Calu3 (cell line): Measurements from ENCODE around the gene DNAJC15. TPM values are rescaled to one million over a fixed set of nuclear protein-coding genes. Genes with fewer than 3 reads are reported as not detected.

ENCODE experiments used
- BruUV-seq: library from RNA; stranded (reverse); fragments of 400-500 nt; replicated peaks from 2 replicates; lab custom pipeline; 2021; lab: Mats Ljungman, UMichigan
- CTCF ChIA-PET: fragments of 300-600 bp; sonication (Branson Sonifier 250); formaldehyde crosslinking; loops from one replicate; lab custom pipeline; 2022; ENCODE audit warnings: antibody characterized with exemption; lab: Charles Lee
- DNase-seq: peaks from one replicate; pipeline ENCODE4 v3.0.0; 2022
- H3K27ac Mint-ChIP-seq: one replicate; pipeline ENCODE4 v1.8.0; 2022; ENCODE audit warnings: mixed read lengths; ENCODE audit not compliant: unreplicated experiment
- H3K27me3 Mint-ChIP-seq: one replicate; pipeline ENCODE4 v1.8.0; 2022; ENCODE audit warnings: mixed read lengths; ENCODE audit not compliant: unreplicated experiment
- H3K36me3 Mint-ChIP-seq: one replicate; pipeline ENCODE4 v1.8.0; 2022; ENCODE audit warnings: mild to moderate bottlenecking, moderate library complexity, mixed read lengths; ENCODE audit not compliant: insufficient read depth, unreplicated experiment
- H3K4me1 Mint-ChIP-seq: one replicate; pipeline ENCODE4 v1.8.0; 2022; ENCODE audit warnings: mild to moderate bottlenecking, low read depth, mixed read lengths; ENCODE audit not compliant: unreplicated experiment
- H3K4me3 Mint-ChIP-seq: one replicate; pipeline ENCODE4 v1.8.0; 2022; ENCODE audit warnings: mild to moderate bottlenecking, low read depth, moderate library complexity, mixed read lengths; ENCODE audit not compliant: unreplicated experiment
- H3K9me3 Mint-ChIP-seq: one replicate; pipeline ENCODE4 v1.8.0; 2022; ENCODE audit warnings: low read depth, mixed read lengths; ENCODE audit not compliant: unreplicated experiment
- intact Hi-C: fragments of 100-400 bp; cut with micrococcal nuclease; formaldehyde crosslinking; loops from one replicate; pipeline ENCODE4 v1.10.0; 2022; ENCODE audit not compliant: unreplicated experiment
- total RNA-seq: library from RNA; stranded (reverse); gene quantifications from 2 replicates; pipeline ENCODE4 v1.2.3, GENCODE V29; 2022
- TF ChIP-seq, protein P1 (sequence below): fragments of 200-600 bp; IDR thresholded peaks from one replicate; pipeline ENCODE4 v1.8.0; 2022; ENCODE audit warnings: antibody characterized with exemption; ENCODE audit not compliant: unreplicated experiment

Gene DNAJC15
- total RNA-seq, 1 experiment from 2014 or later, result 13.1 TPM

DNA sequence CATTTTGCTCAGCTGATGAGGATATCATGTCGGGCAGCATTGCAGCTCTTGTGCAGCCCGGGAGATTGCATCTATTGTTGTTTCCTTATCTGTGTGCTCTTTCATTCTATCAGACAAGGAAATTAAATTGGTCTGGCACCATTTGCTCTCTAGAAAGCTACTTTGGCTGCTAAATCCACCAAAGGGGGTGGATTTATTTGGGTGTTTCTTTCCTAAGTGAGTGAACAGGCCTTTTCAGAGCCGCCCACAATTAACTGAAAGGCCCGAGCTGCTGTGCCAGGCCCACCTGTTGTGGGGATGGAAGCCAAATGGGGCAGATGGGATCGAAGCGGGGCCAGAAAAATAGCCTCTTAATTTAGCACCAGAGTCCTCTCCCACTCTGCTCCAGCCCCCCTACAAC lies 99.4 kb downstream of the DNAJC15 start:
- H3K4me3 Mint-ChIP-seq, result no peak overlapping the region
- H3K27me3 Mint-ChIP-seq, result peaks cover 9% of the 10 kb centered on the region
- DNase-seq, result no peak
- TF ChIP-seq, protein P1, sequence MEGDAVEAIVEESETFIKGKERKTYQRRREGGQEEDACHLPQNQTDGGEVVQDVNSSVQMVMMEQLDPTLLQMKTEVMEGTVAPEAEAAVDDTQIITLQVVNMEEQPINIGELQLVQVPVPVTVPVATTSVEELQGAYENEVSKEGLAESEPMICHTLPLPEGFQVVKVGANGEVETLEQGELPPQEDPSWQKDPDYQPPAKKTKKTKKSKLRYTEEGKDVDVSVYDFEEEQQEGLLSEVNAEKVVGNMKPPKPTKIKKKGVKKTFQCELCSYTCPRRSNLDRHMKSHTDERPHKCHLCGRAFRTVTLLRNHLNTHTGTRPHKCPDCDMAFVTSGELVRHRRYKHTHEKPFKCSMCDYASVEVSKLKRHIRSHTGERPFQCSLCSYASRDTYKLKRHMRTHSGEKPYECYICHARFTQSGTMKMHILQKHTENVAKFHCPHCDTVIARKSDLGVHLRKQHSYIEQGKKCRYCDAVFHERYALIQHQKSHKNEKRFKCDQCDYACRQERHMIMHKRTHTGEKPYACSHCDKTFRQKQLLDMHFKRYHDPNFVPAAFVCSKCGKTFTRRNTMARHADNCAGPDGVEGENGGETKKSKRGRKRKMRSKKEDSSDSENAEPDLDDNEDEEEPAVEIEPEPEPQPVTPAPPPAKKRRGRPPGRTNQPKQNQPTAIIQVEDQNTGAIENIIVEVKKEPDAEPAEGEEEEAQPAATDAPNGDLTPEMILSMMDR, result no peak
- no peaks in the 10 kb centered on the region for H3K36me3 Mint-ChIP-seq
- no peaks in the 10 kb centered on the region for H3K9me3 Mint-ChIP-seq
- CTCF ChIA-PET, result no interaction called here
- intact Hi-C loops, result no loop called here
- no peak overlapping the region for H3K27ac Mint-ChIP-seq
- no peaks in the 10 kb centered on the region for H3K4me1 Mint-ChIP-seq
- no TSS peak for BruUV-seq

DNA sequence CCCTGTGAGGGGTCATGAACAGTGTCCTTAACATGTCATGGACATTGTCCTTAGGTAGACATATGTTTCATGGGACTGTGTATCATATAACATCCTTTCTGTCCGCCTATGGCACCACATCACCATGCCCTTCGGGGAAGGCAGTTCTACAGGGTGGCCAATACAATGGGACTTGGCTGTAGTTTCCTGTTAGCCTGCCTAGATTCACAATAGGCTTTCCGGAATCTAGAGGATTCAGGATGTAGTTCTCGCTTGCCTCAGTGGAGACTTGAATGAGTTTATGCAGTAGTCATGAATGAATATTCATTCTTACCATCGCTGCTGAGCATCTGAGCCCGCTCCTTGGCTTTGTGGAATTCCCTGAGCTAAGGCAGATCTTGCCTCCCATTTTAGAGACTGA lies 100.5 kb downstream of the DNAJC15 start:
- no TSS peak for BruUV-seq
- intact Hi-C loops, result no loop called here
- no peak for DNase-seq
- Mint-ChIP-seq H3K4me3 (no peak overlapping the region), H3K9me3 (no peaks in the 10 kb centered on the region), H3K36me3 (no peaks in the 10 kb centered on the region), H3K4me1 (no peaks in the 10 kb centered on the region), H3K27ac (no peak overlapping the region), H3K27me3 (peaks cover 20% of the 10 kb centered on the region)
- TF ChIP-seq, protein P1, result no peak
- CTCF ChIA-PET, result no interaction called here

DNA sequence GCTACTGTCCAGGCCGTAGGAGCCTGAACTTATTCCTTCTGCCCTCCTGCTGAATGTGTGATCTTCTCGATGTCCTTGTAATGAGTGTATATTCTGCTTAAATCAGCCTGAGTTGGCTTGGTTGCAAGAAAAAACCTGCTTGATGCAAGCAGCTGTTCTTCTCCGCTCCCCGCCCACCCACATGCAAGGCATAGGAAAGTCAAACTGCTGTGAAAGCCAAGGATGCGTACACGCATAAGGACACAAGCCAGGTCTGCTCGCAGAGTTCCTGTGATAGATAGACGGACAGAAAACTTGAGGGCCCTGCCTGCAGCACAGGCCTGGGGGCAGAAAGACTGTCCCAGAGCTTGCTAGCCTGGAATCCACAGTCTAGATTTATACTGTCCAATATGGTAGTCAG lies 101.1 kb downstream of the DNAJC15 start:
- no peaks in the 10 kb centered on the region for H3K9me3 Mint-ChIP-seq
- no peak overlapping the region for H3K27ac Mint-ChIP-seq
- intact Hi-C loops, result no loop called here
- H3K27me3 Mint-ChIP-seq, result peaks cover 21% of the 10 kb centered on the region
- no peaks in the 10 kb centered on the region for H3K4me1 Mint-ChIP-seq
- CTCF ChIA-PET, result no interaction called here
- TF ChIP-seq, protein P1, result no peak
- H3K36me3 Mint-ChIP-seq, result no peaks in the 10 kb centered on the region
- BruUV-seq, result no TSS peak
- no peak for DNase-seq
- H3K4me3 Mint-ChIP-seq, result no peak overlapping the region

- BruUV-seq, result no TSS peak
- Mint-ChIP-seq H3K9me3 (no peaks in the 10 kb centered on the region), H3K27ac (no peak overlapping the region), H3K36me3 (no peaks in the 10 kb centered on the region), H3K4me1 (no peaks in the 10 kb centered on the region), H3K4me3 (no peak overlapping the region), H3K27me3 (peaks cover 21% of the 10 kb centered on the region)
- intact Hi-C loops, result no loop called here
- no peak for DNase-seq
- TF ChIP-seq, protein P1, result no peak
- CTCF ChIA-PET, result no interaction called here
Measured at GRCh38 chr13:43126420-43126819, 103.0 kb downstream of the DNAJC15 start.
